ENCODE measurements around the gene KRT83.

Gene KRT83

GRCh38 chr12:52331039-52331438 is 9.8 kb upstream of the KRT83 start:
- Histone ChIP-seq H3K9me3 (ENCODE audit: insufficient read depth, low read length) (no peaks in the 10 kb centered on the region), H4K20me1 (ENCODE audit: low read depth, low read length) (no peaks in the 10 kb centered on the region), H3K27ac (ENCODE audit: low read depth, low read length) (no peak overlapping the region), H3K79me2 (ENCODE audit: insufficient read depth, low read length) (no peaks in the 10 kb centered on the region), H3F3A (ENCODE audit: insufficient read depth) (no peaks in the 10 kb centered on the region), H3K4me2 (ENCODE audit: low read depth, low read length, poor library complexity, severe bottlenecking) (no peak overlapping the region), H3K4me3 (ENCODE audit: insufficient read depth, low read length, poor library complexity, severe bottlenecking) (no peak overlapping the region), H3K27me3 (ENCODE audit: low read length) (no peaks in the 10 kb centered on the region), H2AFZ (ENCODE audit: low read depth, low read length, severe bottlenecking) (no peak overlapping the region), H3K36me3 (ENCODE audit: low read length) (no peaks in the 10 kb centered on the region), H3K9me2 (replicated peaks; ENCODE audit: insufficient read depth, low read length) (no peaks in the 10 kb centered on the region), H3K9ac (ENCODE audit: low read length) (no peak overlapping the region)
- TF ChIP-seq, protein P1, sequence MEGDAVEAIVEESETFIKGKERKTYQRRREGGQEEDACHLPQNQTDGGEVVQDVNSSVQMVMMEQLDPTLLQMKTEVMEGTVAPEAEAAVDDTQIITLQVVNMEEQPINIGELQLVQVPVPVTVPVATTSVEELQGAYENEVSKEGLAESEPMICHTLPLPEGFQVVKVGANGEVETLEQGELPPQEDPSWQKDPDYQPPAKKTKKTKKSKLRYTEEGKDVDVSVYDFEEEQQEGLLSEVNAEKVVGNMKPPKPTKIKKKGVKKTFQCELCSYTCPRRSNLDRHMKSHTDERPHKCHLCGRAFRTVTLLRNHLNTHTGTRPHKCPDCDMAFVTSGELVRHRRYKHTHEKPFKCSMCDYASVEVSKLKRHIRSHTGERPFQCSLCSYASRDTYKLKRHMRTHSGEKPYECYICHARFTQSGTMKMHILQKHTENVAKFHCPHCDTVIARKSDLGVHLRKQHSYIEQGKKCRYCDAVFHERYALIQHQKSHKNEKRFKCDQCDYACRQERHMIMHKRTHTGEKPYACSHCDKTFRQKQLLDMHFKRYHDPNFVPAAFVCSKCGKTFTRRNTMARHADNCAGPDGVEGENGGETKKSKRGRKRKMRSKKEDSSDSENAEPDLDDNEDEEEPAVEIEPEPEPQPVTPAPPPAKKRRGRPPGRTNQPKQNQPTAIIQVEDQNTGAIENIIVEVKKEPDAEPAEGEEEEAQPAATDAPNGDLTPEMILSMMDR (IDR thresholded peaks at IDR 0.05; ENCODE audit: insufficient read depth, low read length, poor library complexity, severe bottlenecking) = no peak
- no peak for TF ChIP-seq EZH2phosphoT487 (conservative IDR thresholded peaks at IDR 0.05; ENCODE audit: low read length)

DNA sequence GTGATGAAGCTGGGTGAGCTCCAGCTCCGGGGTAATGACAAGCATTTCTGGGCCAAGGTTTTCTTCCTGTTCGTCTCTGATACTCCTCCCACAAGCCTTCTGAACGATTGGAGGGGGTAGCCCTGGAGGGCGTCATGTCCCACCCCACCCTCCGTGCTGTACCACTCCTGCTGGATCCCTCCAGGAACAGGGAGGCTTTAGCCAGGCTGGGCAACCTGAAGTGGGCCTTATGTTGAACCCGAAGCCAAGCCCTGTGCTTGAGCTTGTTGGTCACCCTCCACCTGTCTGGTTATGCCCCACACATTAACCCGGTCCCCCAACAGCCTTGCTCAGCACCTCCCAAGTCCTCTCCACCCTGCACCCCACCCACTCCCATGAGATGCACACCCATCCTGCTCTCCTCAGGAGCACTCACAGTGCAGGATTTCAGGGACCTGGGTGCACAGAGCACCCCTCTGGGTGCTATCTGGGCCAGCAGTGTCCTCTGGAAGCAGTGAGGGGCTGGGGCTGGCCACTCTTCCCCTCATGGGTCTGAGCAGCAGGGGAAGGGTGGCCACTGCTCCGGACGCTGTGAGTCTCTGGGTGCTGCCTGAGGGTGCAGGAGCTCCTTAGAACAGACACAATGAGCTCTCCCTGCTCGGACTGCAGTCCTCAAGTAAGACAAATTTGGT is 6.8 kb upstream of the KRT83 start:
- H4K20me1 ChIP-seq (ENCODE audit: low read depth, low read length) = no peaks in the 10 kb centered on the region
- H3K27me3 ChIP-seq (ENCODE audit: low read length) = no peaks in the 10 kb centered on the region
- H2AFZ ChIP-seq (ENCODE audit: low read depth, low read length, severe bottlenecking) = no peak overlapping the region
- no peaks in the 10 kb centered on the region for H3F3A ChIP-seq (ENCODE audit: insufficient read depth)
- no peak overlapping the region for H3K27ac ChIP-seq (ENCODE audit: low read depth, low read length)
- H3K36me3 ChIP-seq (ENCODE audit: low read length) = no peaks in the 10 kb centered on the region
- H3K9me3 ChIP-seq (ENCODE audit: insufficient read depth, low read length) = no peaks in the 10 kb centered on the region
- no peak overlapping the region for H3K4me3 ChIP-seq (ENCODE audit: insufficient read depth, low read length, poor library complexity, severe bottlenecking)
- no peaks in the 10 kb centered on the region for H3K9me2 ChIP-seq (replicated peaks; ENCODE audit: insufficient read depth, low read length)
- TF ChIP-seq, protein P1 (IDR thresholded peaks at IDR 0.05; ENCODE audit: insufficient read depth, low read length, poor library complexity, severe bottlenecking) = no peak
- TF ChIP-seq EZH2phosphoT487 (conservative IDR thresholded peaks at IDR 0.05; ENCODE audit: low read length) = no peak
- no peak overlapping the region for H3K4me2 ChIP-seq (ENCODE audit: low read depth, low read length, poor library complexity, severe bottlenecking)
- no peaks in the 10 kb centered on the region for H3K79me2 ChIP-seq (ENCODE audit: insufficient read depth, low read length)
- H3K9ac ChIP-seq (ENCODE audit: low read length) = no peak overlapping the region

DNA sequence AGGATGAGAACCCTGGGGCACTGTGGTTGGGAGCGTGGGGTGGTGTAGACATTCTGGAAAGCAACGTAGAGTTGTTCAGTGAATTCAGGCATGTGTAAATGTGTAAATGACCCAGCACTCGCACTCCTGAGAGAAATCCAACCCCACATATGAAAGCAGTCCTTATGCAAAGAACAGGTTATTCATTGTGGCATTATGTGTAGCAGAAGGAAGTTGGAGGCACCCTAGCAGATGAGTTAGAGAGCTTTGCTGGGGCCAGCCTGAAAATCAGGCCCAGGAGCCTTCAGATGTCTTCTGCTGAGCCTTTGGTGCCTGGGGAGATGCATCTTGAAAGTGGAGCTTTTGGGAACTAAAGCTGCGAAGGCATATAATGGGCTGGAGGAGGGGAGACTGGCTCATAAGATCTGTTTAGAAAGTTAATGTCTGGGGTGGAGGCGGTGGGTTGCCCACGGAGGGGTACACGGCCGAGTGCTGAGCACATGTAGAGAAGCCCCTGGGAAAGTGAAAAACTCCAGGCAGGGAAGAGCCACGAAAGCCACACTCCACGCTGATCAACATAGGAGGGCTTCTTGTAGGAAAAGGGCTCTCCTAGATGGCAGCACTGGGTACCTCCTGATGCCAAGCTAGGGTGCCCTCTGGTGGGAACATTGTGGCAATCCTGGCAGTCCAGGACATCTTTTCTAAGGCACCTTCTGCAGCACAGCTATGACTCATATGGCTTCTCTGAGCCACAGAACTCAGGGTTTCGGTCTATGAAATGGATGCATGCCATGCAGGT is 6.0 kb upstream of the KRT83 start:
- no peaks in the 10 kb centered on the region for H3F3A ChIP-seq (ENCODE audit: insufficient read depth)
- H3K9ac ChIP-seq (ENCODE audit: low read length) = no peak overlapping the region
- H3K9me3 ChIP-seq (ENCODE audit: insufficient read depth, low read length) = no peaks in the 10 kb centered on the region
- no peak overlapping the region for H3K27ac ChIP-seq (ENCODE audit: low read depth, low read length)
- H3K36me3 ChIP-seq (ENCODE audit: low read length) = no peaks in the 10 kb centered on the region
- no peaks in the 10 kb centered on the region for H3K9me2 ChIP-seq (replicated peaks; ENCODE audit: insufficient read depth, low read length)
- no peak overlapping the region for H3K4me2 ChIP-seq (ENCODE audit: low read depth, low read length, poor library complexity, severe bottlenecking)
- TF ChIP-seq, protein P1 (IDR thresholded peaks at IDR 0.05; ENCODE audit: insufficient read depth, low read length, poor library complexity, severe bottlenecking) = peak; percentile 96
- no peak for TF ChIP-seq EZH2phosphoT487 (conservative IDR thresholded peaks at IDR 0.05; ENCODE audit: low read length)
- H2AFZ ChIP-seq (ENCODE audit: low read depth, low read length, severe bottlenecking) = no peak overlapping the region
- H3K27me3 ChIP-seq (ENCODE audit: low read length) = no peaks in the 10 kb centered on the region
- no peak overlapping the region for H3K4me3 ChIP-seq (ENCODE audit: insufficient read depth, low read length, poor library complexity, severe bottlenecking)
- H3K79me2 ChIP-seq (ENCODE audit: insufficient read depth, low read length) = no peaks in the 10 kb centered on the region
- no peaks in the 10 kb centered on the region for H4K20me1 ChIP-seq (ENCODE audit: low read depth, low read length)
